HG02678 (cell line): ENCODE data around the gene MASP1.
"Not testable (repeated sequence)": the region's sequence is repeated elsewhere in the genome, so short reads cannot be mapped to it uniquely, and the experiment has no call there.

Experiments used
- ATAC-seq: cut with Tn5 transposase; IDR thresholded peaks from one replicate; pipeline ENCODE4 v1.9.1; 2021; ENCODE audit warnings: mild to moderate bottlenecking, moderate library complexity; ENCODE audit not compliant: unreplicated experiment

The MASP1 gene

DNA sequence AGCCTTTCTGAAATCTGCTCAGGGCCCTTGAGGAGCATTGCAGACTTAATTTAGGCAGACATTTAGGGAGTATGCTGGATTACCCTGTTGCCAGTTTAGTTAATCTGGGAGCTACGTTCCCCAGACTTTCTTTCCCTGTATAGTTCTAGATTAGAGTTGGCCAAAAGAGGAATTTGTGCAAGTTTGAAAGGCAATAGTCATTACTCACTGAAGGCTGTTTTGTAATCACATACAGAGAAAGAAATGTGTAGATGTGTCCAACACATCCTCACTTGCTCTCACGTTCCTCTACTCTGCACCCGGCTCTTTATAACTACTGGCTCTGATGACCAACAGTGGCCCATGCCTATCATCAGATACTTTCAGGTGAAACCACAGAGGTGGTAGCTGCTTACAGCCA is 24.2 kb downstream of the MASP1 start:
- no peak for ATAC-seq

GRCh38 chr3:187266691-187267090 is 24.8 kb downstream of the MASP1 start:
- no peak for ATAC-seq

GRCh38 chr3:187265461-187265955 is 26.0 kb downstream of the MASP1 start:
- ATAC-seq, result no peak

DNA sequence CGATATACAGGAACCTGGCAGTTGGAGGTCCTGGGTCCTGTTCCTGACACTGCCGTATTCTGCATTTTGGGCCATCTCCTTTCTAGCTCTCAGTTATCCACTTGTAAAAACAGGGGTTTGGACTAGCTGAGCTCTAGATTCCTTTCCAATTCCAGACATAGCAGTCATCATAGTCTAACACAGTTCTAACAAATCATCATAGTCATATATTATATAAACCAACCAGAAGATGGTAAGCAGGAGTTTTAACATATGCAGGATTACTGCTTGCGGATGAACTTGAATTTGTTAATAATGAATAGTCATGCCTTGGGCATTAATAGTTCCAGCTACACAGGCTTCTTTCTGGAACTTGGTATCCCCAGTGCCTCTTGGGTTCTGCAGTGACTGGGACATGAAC is 26.6 kb downstream of the MASP1 start:
- no peak for ATAC-seq

GRCh38 chr3:187264021-187264420 is 27.5 kb downstream of the MASP1 start:
- ATAC-seq, result no peak

DNA sequence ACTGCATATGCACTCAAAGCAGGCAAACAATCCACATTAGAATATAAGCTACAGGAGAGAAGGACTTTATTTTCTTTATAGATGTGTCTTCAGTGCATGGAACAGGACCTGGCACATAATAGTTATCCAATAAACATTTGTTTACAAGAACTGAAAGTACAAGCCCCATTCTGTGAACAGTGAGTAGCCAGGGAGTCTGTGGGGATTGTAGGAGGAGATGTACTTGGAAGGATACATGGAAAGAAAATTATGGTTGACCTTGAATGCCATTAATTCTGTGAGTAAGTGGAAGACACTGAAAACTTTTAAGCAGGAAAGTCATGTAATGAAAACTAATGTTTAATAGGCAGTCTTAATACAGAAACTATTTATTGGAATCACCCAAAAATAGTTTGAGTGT is 28.3 kb downstream of the MASP1 start:
- ATAC-seq, result no peak

- no peak for ATAC-seq
These were observed 29.2 kb downstream of the MASP1 start for GRCh38 chr3:187262360-187262759.

DNA sequence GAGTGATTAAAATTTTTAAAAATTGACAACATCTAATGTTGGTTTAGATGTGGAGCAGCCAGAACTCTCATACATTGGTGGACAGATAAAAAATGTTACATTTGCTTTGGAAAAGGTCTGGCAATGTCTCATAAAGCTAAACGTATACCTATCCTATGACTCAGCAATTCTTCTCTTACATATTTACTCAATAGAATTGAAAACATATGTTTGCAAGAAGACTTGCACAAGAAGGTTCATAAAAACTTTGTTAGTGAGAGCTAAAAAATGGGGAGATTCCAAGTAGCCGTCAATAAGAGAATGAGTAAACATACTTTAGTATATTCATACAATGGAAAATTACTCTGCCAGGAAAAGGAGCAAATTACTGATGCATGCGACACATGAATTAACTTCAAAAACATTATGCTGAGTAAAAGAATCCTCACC is 30.0 kb downstream of the MASP1 start:
- no peak for ATAC-seq

DNA sequence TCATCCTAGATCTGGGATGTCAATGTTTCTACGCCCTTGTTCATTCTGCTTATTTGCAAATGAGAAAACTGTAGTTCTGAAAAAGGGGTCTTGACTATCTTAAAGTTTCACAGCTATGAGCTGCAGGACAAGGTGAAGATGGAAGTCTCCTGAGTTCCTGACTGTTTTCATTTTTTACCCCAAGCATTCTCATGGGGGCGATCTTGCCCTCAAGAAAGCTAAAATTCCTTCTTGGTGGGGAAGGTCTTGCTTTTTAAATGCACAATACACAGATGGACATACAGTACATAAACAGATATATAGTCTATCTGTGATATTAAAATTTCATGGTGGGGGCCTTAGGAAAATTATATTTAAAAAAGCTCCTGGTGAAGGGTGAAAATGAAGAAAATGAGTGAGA is 32.4 kb downstream of the MASP1 start:
- no peak for ATAC-seq

DNA sequence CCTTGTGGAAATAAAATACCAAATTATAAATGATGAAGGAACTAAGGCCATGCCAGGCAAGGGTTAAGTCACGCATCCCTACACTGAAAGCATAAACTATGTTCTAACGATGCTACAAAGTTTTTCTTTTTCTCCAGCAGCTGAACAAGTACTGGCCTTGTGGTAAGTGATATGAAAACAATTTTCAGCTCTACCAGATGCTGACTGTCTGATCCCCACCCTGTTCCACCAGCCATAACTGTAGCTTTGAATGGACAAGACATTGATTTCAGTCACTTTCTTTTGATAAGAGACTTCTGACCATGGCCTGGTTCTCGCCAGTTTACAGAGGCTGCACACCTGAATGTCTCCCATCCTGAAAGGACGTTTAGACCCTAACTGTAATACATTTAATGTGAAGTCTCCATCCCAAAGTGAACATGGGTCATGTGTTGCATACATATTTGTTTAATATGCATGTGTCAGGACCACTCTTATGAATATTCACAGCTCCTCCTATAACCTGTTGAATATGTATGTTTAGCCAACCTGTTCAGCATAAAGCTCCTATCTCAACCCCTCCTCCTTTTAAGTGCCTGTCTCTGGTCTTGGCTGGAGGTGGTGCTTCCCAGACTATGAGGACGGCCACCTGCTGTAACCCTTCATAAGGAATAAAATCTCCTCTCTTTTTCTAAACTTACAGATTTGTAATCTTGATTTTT is 33.4 kb downstream of the MASP1 start:
- no peak for ATAC-seq

- no peak for ATAC-seq
These were observed 34.1 kb downstream of the MASP1 start for GRCh38 chr3:187257471-187257870.

DNA sequence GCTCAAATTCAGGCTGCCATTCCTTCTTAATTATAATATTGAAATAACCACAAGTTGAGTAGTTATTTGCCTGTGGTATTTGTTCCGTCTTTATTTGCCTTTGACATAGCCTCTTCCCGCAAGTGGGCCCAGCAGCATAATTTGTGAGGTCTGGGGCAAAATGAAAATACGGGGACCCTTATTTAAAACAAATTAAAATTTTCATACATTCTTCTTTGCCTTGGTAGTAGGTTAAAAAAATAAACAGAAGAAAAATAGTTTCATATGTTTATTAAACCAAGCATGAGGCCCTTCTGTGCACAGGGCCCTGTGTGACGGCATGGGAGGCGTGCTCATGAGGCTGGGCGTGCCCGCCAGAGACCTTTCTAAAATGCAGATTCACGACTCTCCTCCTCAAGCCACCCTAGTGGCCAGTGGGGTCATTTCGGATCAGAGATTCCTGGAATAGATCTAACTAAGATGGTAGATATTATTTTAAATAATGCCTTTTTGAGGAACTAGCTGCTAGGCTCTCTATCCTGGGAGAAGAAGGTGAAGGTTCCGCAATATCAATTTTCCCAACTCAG is 35.4 kb downstream of the MASP1 start:
- no peak for ATAC-seq

DNA sequence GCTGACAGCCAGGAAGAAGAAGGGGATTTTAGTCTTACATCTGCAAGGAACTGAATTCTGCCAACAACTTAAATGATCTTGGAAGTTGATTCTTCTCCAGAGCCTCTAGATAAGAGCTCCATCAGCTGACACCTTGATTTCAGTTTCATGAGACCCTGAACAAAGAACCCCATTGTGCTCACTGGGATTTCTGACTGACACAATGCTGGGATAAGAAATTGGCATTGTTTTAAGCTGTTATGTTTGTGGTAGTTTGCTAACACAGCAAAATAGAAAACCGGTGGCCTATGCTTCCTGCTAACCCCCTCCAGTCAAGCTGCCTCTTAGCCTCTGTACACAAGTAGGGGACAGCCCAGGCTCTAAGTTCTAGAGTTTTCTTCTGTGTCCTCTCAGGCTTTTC is 36.2 kb downstream of the MASP1 start:
- ATAC-seq, result no peak

DNA sequence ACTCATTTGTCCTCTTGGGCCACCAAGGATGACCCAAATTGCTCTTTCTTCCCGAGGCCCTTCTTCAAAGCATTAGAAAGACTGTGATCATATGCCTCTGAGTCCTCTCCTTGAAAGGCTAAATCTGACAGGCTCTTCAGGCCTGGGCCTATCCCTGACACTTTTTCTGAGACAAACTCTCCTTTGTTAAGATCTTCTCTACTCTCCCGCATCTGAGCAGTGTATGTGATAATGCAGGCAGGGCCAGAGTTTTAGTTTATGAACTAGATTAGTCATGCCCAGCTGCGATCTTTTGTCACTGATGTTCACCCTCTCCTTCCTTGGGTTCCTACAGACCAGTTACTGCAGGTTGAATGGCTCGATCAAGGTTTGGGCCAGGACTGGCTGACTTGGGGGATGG is 39.2 kb downstream of the MASP1 start:
- no peak for ATAC-seq

GRCh38 chr3:187251599-187251998 is 39.9 kb downstream of the MASP1 start:
- no peak for ATAC-seq

GRCh38 chr3:187247398-187247797 is 44.1 kb downstream of the MASP1 start:
- ATAC-seq, result no peak

- ATAC-seq, result no peak
These were observed 47.5 kb downstream of the MASP1 start for GRCh38 chr3:187243933-187244524.

- ATAC-seq, result no peak
These were observed 48.6 kb downstream of the MASP1 start for GRCh38 chr3:187242900-187243299.

DNA sequence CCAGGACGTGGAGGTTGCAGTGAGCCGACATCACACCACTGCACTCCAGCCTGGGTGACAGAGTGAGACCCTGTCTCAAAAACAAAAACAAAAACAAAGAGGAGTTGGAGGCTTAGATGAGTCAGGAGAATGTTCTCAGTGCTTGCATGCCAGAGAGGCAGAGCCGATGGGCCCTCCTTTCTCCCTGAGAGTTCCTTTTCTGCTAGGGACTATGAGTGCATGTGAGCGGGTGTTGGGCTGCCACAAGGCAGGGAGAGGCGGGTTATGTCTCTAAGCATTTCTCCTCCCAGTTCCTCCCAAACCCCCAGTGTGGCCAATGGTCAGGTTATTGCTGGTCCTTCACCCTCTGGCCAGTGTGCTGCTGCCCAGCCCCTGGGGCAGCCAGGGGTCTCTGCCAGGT is 49.1 kb downstream of the MASP1 start:
- no peak for ATAC-seq

DNA sequence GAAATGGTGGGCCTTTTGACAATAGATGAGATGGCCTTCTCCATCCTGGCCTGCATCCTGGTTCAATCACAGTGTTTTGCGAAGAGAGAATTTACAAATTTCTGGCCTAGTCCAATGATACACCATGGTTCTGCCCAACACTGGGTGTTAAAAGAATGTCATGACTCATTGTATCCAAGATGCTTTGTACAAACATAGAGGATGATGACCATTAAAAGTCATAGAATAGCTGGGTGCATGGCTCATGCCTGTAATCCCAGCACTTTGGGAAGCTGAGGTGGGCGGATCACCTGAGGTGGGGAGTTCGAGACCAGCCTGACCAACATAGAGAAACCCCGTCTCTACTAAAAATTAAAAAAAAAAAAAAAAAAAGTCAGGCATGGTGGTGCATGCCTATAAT is 52.7 kb downstream of the MASP1 start:
- not testable (repeated sequence) for ATAC-seq

GRCh38 chr3:187238239-187238638 is 53.3 kb downstream of the MASP1 start:
- ATAC-seq, result no peak

DNA sequence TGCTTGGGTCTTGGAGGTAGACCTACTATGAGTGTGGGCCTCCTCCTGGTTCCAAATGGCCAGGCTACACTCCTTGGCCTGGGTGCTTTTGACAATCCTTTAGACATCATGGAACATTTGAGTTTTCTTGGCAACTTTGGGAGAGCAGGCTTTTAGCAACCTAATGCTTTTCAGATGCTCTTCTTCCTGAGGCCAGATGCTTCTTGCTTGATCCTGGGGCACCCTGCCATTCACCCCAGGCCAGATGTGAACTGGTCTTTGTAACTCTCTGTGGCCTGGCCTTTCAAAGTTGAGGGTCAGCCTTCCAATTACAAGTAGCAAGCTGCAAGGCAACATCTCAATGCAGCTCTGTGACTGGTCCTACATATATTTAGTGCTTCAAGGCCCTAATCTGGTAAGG is 53.8 kb downstream of the MASP1 start:
- no peak for ATAC-seq
